NCI-H1105 (cell line): Measurements from ENCODE around the gene SLC15A1.

Source experiments
- DNase-seq: peaks from one replicate; lab custom pipeline; 2025; lab: John Stamatoyannopoulos, UW

The SLC15A1 gene, protein sequence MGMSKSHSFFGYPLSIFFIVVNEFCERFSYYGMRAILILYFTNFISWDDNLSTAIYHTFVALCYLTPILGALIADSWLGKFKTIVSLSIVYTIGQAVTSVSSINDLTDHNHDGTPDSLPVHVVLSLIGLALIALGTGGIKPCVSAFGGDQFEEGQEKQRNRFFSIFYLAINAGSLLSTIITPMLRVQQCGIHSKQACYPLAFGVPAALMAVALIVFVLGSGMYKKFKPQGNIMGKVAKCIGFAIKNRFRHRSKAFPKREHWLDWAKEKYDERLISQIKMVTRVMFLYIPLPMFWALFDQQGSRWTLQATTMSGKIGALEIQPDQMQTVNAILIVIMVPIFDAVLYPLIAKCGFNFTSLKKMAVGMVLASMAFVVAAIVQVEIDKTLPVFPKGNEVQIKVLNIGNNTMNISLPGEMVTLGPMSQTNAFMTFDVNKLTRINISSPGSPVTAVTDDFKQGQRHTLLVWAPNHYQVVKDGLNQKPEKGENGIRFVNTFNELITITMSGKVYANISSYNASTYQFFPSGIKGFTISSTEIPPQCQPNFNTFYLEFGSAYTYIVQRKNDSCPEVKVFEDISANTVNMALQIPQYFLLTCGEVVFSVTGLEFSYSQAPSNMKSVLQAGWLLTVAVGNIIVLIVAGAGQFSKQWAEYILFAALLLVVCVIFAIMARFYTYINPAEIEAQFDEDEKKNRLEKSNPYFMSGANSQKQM

DNA sequence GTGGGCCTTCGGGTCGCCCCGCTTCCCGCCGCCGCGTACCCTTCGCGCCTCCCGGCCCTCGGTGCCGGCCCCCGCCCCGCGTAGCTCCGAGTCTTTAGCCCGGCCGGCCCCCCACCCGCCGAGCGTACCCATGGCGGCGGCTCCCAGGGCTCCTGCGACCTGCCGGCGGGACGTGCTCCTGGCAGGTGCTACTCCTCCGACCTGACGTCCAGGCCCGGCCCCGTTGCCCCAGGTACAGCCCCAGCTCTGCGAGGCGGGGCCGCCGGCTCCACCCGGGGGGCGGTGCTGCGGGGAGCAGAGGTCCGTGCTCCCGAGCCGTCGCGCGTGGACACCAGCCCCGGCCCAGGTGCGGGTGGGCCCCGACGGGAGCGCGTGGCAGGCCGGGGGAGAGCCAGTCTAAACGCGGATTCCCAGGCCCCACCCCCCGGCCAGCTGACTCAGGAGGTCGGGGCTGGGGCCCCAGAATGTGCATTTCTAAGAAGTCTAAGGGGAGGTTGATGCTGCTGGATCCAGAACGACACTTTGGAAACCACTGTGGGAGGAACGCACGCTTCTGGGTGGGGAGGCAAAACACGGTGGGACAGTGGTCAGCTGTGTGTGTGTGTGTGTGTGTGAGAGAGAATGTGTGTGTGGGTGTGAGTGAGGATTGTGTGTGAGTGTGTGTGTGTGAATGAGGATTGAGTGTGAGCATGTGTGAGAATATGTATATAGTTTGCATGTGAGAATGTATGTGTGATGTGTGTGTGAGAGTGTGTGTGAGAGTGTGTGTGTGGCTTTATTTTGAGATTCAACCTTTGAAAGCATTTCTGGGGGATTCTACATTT, at the start of gene SLC15A1:
TSS of gene SLC15A1 (minus strand) at position 206 of the 824 bp plus-strand sequence. CDS start at position 132, 74 bp downstream.
- DNase-seq: no peak

DNA sequence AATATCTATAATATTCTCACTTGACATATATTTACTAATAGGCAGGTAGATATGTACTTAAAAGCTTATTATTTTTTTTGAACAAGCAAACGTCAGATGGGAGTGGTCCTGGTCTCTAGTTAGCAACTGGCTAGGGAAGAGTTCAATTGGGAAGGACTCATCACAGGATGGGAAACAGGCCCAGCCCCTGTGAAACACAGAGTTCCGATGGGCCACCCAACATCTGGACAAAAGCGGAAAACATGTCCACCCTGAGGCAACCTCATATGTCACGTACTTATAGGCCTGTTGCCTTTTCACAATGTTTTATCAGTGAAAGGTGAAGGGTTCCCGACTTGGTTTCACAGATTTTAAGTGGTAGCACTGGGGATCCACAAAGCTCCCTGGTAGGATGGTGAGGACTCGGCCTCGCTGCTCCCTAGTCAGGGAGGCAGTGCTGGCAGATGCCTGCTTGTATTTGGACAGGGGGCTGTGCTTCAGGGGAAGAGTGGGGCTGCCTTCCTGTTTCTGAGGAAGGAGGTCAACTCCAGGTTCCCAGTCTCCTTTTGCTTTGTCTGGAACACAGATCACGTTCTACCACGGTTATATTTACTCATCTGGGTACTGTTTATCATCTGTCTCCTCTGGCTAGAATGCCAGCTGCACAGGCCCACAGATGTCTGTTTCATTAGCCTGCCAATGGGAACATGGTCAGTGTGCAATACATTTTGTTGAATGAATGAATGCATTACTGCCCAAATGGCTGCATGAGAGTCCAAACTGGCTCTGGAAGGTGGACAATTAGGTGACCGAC, 49.4 kb upstream of the SLC15A1 start:
- DNase-seq: no peak

DNA sequence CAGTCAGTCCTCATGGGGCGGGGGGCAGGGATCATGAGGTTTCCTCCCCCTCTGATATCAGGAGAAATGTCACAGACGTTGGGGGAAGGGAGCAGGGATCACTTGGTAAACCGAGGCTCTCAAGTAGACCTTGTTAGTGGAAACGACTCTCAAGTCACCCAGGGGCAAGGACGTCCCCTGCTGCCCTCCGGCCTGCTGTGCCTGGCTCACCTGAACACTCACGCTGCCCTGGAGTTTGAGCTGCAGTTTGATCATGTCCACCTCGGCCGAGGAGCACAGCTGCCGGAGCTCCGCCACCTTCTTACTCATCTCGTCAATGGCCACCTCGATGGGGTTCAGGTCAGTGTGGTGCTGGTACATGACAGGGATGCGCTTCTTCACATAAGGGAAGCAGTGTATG, 47.6 kb upstream of the SLC15A1 start:
- no peak for DNase-seq

DNA sequence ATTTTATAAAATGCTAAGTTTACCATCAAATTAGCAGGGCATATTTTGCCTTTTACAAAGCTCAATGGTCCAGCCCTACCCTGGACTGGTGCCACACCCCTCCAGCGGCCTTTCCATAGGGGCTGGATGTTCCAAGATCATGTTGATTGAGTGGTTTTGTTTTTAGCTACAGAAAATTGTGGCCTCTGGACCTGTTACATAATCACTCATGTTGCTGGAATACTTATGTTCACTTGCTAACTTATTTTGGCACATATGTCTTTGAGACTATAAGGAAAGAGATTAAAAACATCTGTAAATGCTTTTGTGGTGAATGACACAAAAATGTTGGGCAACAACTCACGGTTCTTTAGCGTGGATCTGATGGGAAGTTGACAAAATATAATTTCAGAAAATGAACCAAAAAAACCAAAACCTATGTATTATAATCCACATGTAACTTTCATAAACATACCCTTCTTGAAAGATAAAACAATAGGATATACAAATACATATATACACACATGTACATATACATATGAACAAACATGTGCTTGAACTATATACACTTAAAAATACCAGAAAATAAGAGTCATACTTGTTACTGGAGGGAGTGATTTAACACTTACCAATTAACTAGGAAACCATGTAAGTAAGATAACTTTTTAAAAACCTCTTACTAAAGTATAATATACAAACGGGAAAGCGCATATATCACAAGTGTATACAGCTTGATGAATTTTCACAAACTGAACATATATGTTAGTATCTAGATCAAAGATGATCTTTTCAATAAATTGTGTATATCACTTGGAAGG, 46.6 kb upstream of the SLC15A1 start:
- no peak for DNase-seq

DNA sequence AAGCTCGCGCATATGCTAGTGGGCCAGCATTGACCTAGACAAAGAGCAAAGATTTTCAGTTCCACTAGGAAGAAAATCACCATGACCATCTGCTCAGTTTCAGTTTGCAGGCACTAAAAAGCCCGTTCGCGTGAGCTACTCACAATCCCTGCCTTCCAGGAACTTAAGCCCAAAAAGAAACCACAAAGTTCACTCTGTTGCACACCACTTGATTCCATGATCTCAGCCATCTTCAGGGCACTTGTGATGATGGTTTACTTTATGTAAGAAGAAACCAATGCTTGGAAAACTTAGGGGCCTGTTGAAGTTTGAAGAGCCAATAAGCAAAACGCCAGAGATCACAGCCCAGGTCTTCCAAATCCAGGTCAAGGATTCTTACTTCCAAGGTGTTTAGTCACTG, 45.0 kb upstream of the SLC15A1 start:
- no peak for DNase-seq

DNA sequence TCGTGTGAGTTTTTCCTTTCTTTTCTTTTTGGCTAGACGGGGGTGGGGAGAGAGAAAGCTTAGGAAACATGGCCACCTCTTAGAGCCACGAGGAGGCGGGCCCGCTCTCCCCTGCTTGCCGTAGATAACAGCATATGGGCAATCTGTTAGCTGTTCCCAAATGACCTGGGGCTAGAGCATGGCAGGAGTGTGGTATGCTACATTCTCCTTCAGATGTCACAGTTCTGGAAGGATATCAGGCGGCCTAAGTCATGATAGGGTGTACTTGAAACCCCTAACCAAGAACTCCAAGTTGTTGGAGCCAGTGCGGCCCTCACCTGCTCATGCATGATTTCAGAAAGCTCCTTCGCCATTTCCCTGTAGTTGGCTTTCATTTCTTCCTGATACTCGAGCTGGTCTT, 44.3 kb upstream of the SLC15A1 start:
- no peak for DNase-seq

DNA sequence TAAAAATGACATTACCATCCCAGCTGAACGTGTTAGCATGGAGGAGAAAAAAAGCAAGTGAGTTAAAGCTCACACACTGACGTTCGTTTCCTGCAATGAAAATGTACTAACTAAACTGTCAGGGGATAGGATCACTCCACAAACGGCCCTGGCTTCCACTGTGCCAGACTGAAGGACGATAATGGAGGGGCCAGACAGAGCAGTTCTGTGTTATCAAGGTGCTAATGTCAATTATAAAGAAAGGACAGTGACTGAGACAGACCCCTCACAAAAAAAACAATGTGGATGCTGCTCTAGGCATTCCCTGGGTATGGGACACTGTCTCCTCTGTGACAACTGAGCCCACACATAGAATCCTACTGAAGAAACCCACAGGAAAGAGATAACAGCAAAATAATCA, 43.7 kb upstream of the SLC15A1 start:
- DNase-seq: no peak

DNA sequence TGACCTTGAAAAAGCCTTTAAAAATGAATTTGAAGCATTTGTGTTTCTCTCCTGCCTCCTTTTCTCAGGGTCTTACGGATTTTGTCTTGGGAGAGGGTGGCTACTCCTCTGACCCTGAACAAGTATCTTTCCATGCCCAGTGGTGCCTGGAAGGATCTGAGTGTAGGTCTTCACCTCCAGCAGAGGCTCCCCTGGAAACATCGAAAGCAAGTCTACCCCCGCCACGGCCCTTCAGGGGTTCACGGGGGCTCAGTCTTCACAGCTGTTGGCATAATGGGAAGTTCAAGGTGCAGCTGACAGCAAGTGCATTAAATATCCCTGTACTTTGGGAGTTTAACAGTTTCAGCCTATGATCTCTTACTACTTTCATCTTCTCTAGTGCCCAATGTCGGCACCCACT, 42.7 kb upstream of the SLC15A1 start:
- no peak for DNase-seq

DNA sequence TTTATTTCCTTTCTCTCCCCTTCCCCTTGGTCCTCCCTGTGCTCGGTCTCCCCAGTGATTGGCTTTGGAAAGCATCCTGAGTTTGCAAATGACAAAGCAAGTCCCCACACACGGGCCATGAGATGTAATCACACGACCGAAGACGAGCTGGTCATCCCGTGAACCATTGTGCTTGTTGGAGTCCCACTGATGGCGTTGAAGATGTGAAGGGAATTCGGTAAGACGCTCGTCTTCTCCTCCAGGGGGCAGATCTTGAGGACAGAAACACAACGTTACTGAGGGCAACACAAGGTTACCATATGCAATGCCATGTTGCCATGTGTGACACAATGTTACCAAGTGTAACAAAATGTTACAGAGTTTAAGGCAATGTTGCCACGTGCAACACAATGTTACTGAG, 42.0 kb upstream of the SLC15A1 start:
- no peak for DNase-seq

DNA sequence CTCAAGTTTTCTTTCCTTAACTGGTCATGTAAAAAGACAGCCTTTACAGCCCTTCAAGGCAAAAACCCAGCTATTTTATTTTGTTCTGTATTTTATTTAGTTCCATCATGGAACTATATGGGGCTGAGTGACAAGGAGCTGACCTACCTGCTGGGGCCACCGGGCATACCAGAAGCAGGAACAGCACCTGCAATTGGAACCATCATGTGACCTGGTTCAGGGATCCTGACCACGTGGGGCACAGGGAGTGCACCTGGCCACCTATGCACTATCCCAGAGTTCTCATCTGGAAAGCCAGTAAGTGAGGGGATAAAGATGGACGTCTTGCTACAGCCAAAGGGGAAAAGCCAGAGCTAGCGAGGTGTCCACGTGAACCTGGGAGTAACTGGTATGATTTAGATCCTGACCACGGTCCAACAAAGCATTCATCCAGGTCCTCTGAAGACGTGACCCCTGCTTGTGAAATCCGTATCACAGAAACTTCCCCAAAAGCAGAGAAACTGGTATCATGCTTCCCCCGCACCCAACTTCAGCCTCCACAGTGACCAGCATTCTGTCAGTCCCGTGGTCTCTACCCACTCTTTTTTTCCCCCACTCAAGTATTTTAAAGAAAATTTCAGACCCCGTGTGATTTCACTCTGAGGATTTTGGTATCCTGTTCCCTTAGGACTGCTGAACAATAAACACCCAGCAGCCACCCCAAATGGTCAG, 40.5 kb upstream of the SLC15A1 start:
- no peak for DNase-seq

DNA sequence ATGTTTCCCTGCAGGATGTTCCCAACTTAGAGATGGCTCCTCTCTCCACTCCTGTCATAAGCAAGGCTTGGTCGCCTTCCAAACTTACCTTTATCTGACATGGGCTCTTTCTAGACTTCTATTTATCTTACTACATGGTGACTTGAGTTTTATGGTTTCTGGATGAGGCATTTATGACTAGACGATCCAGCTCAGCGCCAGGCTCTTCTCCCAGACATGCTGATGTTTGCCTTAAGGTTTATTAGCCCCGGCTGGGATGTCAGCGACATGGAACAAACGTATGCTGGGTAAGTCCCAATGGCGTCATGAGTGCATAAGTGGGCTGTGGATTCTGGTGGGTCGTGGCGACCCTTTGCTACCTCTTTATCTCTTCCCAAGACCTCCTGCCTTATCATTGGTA, 39.8 kb upstream of the SLC15A1 start:
- DNase-seq: no peak

DNA sequence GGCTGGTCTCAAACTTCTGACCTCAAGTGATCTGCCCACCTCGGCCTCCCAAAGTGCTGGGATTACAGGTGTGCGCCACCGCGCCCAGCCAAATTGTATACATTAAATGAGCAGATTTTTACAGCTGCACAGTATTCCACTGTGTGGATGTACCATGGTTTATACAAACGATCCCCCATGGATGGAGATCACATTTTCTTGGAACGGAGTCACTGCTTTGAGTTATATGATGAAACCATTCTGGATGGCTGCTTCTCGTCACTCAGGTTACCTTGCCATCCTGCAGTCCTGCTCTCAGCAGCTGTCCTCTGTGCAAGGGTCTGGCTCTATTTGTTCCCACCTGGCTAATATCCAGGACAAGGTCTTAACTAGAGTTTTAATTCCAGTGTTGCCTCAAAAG, 39.1 kb upstream of the SLC15A1 start:
- no peak for DNase-seq

DNA sequence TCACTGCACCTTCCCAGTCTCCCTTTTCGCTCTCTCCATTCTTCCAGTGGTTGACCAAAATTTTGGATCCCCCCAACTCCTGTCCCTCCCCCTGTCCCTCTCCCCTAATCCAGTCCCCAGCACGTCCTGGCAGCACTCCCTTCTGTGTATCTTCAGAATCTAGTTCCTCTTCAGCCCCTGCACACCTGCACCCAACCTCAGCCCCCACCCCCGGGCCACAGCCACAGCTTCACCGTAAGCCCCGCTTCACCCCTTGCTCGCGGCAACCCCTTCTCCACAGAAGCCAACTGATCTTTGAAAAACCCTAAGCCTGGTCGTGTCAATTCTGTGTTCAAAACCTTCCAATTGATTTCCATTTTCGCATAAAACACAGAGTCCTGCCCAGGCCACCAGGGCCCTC, 35.5 kb upstream of the SLC15A1 start:
- DNase-seq: no peak

DNA sequence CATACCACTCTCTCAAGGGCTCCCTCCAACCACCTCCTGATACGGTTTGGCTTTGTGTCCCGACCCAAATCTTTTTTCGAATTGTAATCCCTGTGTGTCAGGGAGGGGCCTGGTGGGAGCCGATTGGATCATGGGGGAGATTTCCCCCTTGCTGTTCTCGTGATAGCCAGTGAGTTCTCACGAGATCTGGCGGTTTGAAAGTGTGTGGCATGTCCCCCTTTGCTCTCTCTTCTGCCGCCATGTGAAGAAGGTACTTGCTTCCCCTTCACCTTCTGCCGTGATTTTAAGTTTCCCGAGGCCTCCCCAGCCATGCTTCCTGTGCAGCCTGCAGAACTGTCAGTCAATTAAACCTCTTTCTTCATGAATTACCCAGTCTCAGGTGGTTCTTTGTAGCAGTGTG, 34.7 kb upstream of the SLC15A1 start:
- DNase-seq: no peak

DNA sequence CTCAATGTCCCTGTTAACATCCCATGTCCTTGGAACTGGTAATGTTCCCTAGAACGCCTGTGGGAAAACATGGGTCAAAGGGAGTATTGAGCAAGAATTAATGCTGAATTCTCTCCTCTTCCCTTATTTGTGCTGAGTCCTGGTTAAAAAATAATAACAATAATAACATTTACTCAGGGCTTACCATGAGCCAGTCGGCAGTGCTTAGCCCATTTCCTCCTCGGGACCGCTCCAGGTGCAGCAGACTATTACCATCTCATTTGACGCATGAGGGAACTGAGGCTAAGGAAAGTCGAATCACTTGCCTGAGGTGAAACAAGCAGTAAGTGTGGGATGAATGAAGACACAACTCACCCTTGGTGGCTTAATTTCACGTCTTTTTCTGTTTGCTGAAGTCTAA, 33.6 kb upstream of the SLC15A1 start:
- DNase-seq: no peak

DNA sequence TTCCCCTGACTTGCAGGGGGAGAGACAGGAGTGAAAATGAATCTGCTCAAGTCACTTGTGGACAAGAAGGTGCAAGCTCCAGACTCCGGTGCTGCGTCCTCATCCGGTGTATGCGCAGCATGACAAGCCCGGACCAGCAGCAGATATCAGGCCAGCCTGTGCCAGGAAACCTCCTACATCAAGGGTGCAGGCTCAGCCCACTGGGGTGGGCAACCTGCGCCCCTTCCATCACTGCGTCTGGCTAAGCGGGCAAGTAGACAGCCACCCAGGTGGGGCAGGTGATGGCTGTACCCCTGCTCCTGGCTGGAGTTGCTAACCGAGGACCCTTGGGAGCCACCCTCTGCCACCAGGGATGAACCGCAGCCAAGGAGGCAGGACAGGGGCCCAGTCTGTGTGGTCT, 32.9 kb upstream of the SLC15A1 start:
- no peak for DNase-seq

DNA sequence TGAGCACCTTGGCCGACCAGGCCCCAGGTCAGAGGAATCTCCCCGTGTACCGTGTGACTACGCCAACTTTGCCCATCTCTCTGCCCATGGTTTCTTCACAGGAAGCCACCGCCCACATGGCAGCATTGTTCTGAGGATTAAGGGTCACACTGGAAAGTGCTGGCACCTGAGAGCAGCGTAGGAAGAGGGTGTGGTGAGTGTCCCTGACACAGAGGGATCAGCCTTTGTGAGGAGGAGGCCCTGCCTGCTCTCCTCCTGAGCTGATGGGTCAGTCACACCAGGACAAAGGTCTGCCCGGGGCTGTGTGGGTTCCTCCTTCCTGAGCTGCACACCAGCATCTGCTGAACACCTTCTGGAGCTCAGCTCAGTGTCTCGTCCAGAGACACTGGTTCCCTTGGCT, 32.2 kb upstream of the SLC15A1 start:
- no peak for DNase-seq

DNA sequence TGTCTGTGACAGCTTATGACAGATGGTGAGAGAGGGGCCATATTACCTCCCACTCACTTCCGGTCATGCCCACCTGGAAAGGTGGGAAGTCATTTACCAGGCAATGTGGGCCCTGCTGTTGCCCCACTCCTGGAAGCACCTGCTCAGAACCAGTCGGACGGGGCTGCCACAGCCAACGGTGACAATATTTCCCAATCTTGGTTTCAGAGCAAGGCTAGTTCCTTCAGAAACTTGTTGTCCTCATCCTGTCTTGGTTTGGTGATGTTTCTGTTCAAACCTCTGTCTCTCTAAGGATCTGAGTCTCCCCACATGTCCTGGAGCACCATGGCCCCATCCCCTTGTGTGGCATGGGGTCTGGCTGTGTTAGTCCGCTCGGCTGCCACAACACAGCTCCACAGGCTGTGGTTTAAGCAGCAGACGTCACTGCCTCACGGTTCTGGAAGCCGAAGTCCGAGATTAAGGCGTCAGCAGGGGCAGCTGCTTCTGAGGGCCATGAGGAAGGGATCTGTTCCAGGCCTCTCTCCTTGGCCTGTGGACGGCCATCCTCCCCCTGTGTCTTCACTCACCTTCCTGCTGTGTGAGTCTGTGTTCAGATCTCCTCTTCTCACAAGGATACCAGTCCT, 31.5 kb upstream of the SLC15A1 start:
- DNase-seq: no peak

DNA sequence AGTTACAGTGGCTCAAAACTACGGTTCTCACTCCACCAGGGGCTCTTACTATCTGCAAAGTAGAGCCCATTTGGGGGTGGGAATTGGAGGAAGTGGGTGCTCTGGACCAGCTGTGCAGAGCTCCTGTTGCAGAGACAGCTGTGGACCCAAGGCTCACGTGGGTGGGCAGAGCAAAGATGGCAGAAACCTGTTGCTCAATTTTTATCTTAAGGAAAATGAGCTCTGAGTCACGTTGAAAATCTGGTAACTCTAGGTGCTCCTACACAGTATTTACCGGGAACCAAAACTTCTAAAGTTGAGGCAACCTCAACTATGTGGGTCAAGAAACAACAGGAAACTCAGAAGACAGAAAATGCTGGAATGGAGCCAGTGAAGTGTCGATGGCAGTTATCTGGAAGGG, 30.2 kb upstream of the SLC15A1 start:
- DNase-seq: no peak

DNA sequence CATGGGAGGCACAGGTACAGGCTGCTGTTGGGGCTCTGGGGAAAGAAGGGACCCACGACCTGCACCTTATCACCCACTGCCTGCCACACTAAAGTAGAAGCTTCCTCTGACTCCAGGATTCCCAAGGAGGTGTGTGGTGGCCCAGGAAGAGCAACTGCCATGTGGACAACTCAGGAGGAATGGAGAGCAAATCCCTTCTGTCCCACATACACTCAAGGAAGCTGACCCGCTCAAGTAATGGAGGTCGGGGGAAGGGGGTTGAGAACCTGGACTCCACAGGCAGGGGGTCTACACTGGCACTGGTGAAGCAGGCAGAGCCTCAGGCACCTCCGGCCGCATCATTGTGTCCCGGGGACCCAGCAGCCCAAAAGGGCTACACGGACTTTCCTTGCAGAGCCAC, 29.4 kb upstream of the SLC15A1 start:
- no peak for DNase-seq
